ENCODE measurements around the gene SEC14L2.
A peak's percentile ranks its signal among the peaks of the same experiment; 100 is the strongest.

Gene SEC14L2

DNA sequence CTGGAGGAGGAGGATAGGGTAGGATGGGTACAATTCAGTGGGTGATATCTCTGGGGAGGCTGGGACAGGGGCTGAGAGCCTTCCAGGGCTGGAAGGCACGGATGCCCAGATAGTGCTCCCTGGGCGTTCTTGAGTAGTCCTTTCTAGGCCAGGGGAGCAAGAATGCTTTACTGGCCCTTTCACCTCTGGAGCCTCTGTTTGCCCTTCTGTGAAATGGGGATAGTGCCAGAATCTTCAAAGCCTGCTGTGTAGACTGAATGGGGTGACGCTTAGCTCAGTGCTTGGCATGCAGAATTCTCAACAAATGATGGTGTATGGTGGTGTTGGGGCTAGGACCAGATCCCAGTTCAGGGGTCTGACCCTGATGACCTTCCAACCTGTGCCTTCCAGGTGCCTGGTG lies 36.4 kb downstream of the SEC14L2 start:
- no peak for DNase-seq (ENCODE audit: low spot score)
- TF ChIP-seq, protein P1, sequence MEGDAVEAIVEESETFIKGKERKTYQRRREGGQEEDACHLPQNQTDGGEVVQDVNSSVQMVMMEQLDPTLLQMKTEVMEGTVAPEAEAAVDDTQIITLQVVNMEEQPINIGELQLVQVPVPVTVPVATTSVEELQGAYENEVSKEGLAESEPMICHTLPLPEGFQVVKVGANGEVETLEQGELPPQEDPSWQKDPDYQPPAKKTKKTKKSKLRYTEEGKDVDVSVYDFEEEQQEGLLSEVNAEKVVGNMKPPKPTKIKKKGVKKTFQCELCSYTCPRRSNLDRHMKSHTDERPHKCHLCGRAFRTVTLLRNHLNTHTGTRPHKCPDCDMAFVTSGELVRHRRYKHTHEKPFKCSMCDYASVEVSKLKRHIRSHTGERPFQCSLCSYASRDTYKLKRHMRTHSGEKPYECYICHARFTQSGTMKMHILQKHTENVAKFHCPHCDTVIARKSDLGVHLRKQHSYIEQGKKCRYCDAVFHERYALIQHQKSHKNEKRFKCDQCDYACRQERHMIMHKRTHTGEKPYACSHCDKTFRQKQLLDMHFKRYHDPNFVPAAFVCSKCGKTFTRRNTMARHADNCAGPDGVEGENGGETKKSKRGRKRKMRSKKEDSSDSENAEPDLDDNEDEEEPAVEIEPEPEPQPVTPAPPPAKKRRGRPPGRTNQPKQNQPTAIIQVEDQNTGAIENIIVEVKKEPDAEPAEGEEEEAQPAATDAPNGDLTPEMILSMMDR (IDR thresholded peaks at IDR 0.05; ENCODE audit: poor library complexity, severe bottlenecking): no peak
- no peaks in the 10 kb centered on the region for H3K9me3 ChIP-seq (ENCODE audit: severe bottlenecking)
- H3K27ac ChIP-seq (ENCODE audit: poor library complexity, severe bottlenecking): no peak overlapping the region
- H3K4me1 ChIP-seq (ENCODE audit: insufficient read depth, poor library complexity, severe bottlenecking): no peaks in the 10 kb centered on the region
- no peaks in the 10 kb centered on the region for H3K27me3 ChIP-seq (ENCODE audit: insufficient read depth, poor library complexity, severe bottlenecking)
- H3K4me3 ChIP-seq (ENCODE audit: severe bottlenecking): no peak overlapping the region
- no peak for ATAC-seq (ENCODE audit: low read depth)
- H3K36me3 ChIP-seq (ENCODE audit: low read depth): peaks cover 6% of the 10 kb centered on the region; the same call in 1 of the 2 replicates

DNA sequence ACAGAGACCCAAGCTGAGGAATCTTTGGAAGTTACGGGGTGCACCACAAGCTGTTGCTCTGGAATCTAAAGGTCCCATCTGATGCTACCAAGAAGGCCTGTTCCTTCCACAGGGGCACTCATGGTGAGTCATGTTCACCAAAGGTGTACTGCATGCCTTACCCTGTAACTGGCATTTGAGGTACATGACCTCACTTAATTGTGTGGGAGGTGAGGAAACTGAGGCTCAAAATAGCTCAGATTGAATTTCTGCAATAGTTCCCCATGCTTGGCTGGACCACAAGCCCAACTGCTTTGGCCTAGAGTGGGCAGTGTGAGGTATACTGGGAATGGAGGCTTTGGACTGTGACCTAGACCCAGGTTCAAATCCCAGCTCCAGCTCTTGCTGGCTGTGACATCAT lies 37.0 kb downstream of the SEC14L2 start:
- H3K36me3 ChIP-seq (ENCODE audit: low read depth): peaks cover under 1% of the 10 kb centered on the region; the same call in 1 of the 2 replicates
- H3K27ac ChIP-seq (ENCODE audit: poor library complexity, severe bottlenecking): no peak overlapping the region
- DNase-seq (ENCODE audit: low spot score) (no peak), ATAC-seq (ENCODE audit: low read depth) (no peak)
- no peaks in the 10 kb centered on the region for H3K4me1 ChIP-seq (ENCODE audit: insufficient read depth, poor library complexity, severe bottlenecking)
- H3K27me3 ChIP-seq (ENCODE audit: insufficient read depth, poor library complexity, severe bottlenecking): no peaks in the 10 kb centered on the region
- H3K9me3 ChIP-seq (ENCODE audit: severe bottlenecking): no peaks in the 10 kb centered on the region
- TF ChIP-seq, protein P1 (IDR thresholded peaks at IDR 0.05; ENCODE audit: poor library complexity, severe bottlenecking): no peak
- H3K4me3 ChIP-seq (ENCODE audit: severe bottlenecking): no peak overlapping the region

DNA sequence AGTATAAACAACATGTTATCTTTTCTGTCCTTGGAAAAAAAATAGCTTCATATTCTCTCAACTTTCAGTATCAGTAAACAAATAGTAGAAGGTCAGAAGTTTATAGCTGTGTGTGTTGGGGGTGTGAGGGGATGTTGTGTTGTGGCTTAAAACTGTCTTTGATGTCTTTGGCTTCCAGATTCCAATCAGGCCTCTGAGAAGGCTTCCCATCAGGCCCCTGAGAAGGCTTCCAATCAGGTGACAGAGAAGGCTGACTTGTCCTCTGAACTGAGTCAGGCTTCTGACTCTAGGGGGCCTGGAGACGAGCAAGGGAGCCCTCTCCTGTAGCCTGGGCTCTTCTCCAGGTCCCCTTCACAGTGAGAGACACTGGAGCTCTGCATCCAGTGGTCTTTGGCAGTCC lies 38.0 kb downstream of the SEC14L2 start:
- Histone ChIP-seq H3K4me3 (ENCODE audit: severe bottlenecking) (no peak overlapping the region), H3K27me3 (ENCODE audit: insufficient read depth, poor library complexity, severe bottlenecking) (no peaks in the 10 kb centered on the region), H3K4me1 (ENCODE audit: insufficient read depth, poor library complexity, severe bottlenecking) (no peaks in the 10 kb centered on the region), H3K27ac (ENCODE audit: poor library complexity, severe bottlenecking) (no peak overlapping the region), H3K36me3 (ENCODE audit: low read depth) (no peaks in the 10 kb centered on the region), H3K9me3 (ENCODE audit: severe bottlenecking) (no peaks in the 10 kb centered on the region)
- DNase-seq (ENCODE audit: low spot score): no peak
- no peak for ATAC-seq (ENCODE audit: low read depth)
- TF ChIP-seq, protein P1 (IDR thresholded peaks at IDR 0.05; ENCODE audit: poor library complexity, severe bottlenecking): no peak

DNA sequence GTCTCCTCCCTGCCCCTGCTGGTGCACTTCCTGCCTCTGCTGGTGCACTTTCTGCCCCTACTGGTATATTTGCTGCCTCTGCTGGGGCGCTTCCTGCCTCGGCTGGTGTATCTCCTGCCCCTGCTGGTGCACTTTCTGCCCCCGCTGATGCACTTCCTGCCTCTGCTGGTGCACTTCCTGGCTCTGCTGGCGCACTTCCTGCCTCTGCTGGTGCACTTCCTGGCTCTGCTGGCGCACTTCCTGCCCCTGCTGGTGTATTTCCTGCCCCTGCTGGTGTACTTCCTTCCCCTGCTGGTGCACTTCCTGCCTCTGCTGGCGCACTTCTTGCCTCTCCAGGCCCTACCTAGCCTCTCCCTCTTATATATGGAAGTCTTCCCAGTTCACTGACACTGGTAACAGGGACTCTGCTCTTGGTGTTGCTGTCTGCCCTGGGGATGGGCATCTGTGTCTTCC lies 38.9 kb downstream of the SEC14L2 start:
- no peaks in the 10 kb centered on the region for H3K4me1 ChIP-seq (ENCODE audit: insufficient read depth, poor library complexity, severe bottlenecking)
- H3K4me3 ChIP-seq (ENCODE audit: severe bottlenecking): no peak overlapping the region
- no peaks in the 10 kb centered on the region for H3K9me3 ChIP-seq (ENCODE audit: severe bottlenecking)
- H3K27ac ChIP-seq (ENCODE audit: poor library complexity, severe bottlenecking): peak overlapping the region; percentile 16
- H3K36me3 ChIP-seq (ENCODE audit: low read depth): no peaks in the 10 kb centered on the region
- DNase-seq (ENCODE audit: low spot score) (no peak), ATAC-seq (ENCODE audit: low read depth) (no peak)
- TF ChIP-seq, protein P1 (IDR thresholded peaks at IDR 0.05; ENCODE audit: poor library complexity, severe bottlenecking): no peak
- no peaks in the 10 kb centered on the region for H3K27me3 ChIP-seq (ENCODE audit: insufficient read depth, poor library complexity, severe bottlenecking)

DNA sequence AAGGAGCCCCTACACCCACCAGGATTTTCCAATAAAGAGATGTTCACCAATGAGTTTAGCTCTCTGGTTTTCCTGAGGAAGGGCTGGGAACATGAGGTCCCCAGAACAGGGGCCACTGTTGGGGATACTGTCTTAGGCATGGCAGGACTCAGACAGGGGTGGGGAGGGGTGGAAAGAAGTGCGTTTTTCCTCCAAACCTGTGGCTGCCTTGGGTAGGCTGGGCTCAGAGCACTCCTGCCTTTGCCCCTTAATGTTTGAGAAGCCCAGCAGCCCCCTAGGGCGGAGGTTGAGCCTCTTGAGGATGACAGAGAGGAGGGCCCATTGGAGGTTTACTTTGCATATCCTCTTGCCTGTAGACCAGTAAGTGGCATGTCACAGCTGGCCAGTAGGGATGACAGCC lies 39.4 kb downstream of the SEC14L2 start:
- H3K9me3 ChIP-seq (ENCODE audit: severe bottlenecking): no peaks in the 10 kb centered on the region
- DNase-seq (ENCODE audit: low spot score) (no peak), ATAC-seq (ENCODE audit: low read depth) (no peak)
- no peak overlapping the region for H3K4me3 ChIP-seq (ENCODE audit: severe bottlenecking)
- H3K36me3 ChIP-seq (ENCODE audit: low read depth): no peaks in the 10 kb centered on the region
- H3K27me3 ChIP-seq (ENCODE audit: insufficient read depth, poor library complexity, severe bottlenecking): no peaks in the 10 kb centered on the region
- no peaks in the 10 kb centered on the region for H3K4me1 ChIP-seq (ENCODE audit: insufficient read depth, poor library complexity, severe bottlenecking)
- TF ChIP-seq, protein P1 (IDR thresholded peaks at IDR 0.05; ENCODE audit: poor library complexity, severe bottlenecking): no peak
- H3K27ac ChIP-seq (ENCODE audit: poor library complexity, severe bottlenecking): peak overlapping the region; percentile 16
